RWPE2 (cell line): Measurements from ENCODE around the gene ATP2B3.
A peak's percentile ranks its signal among the peaks of the same experiment; 100 is the strongest.

Experiments
- ATAC-seq: fragments of 200-7000 bp; cut with Tn5 transposase; 3 replicates; pipeline ENCODE4 v1.9.1; 2021; ENCODE audit warnings: low read depth
- DNase-seq: peaks from one replicate; pipeline ENCODE4 v3.0.0-alpha.2; 2020; ENCODE audit warnings: low spot score
- H3K27ac ChIP-seq: fragments of 450-650 bp; 2 replicates; pipeline ENCODE4 v1.5.1; 2017; ENCODE audit warnings: mild to moderate bottlenecking; ENCODE audit not compliant: poor library complexity, severe bottlenecking
- H3K27me3 ChIP-seq: fragments of 250-450 bp; sonication (Bioruptor Pico); 2 replicates; pipeline ENCODE4 v1.5.1; 2021; ENCODE audit warnings: mild to moderate bottlenecking, moderate library complexity; ENCODE audit not compliant: insufficient read depth, poor library complexity, severe bottlenecking
- H3K36me3 ChIP-seq: fragments of 250-450 bp; sonication (Bioruptor Pico); 2 replicates; pipeline ENCODE4 v1.5.1; 2020; ENCODE audit warnings: low read depth, mild to moderate bottlenecking, moderate library complexity
- H3K4me1 ChIP-seq: fragments of 250-450 bp; sonication (Bioruptor Pico); 2 replicates; pipeline ENCODE4 v1.5.1; 2021; ENCODE audit warnings: mild to moderate bottlenecking, moderate library complexity; ENCODE audit not compliant: insufficient read depth, poor library complexity, severe bottlenecking
- H3K4me3 ChIP-seq: fragments of 250-450 bp; sonication (Bioruptor Pico); 2 replicates; pipeline ENCODE4 v1.5.1; 2021; ENCODE audit warnings: mild to moderate bottlenecking, moderate library complexity; ENCODE audit not compliant: severe bottlenecking
- H3K9me3 ChIP-seq: fragments of 250-450 bp; sonication (Bioruptor Pico); 2 replicates; pipeline ENCODE4 v1.5.1; 2021; ENCODE audit warnings: mild to moderate bottlenecking, moderate library complexity; ENCODE audit not compliant: severe bottlenecking
- TF ChIP-seq, protein P1 (sequence below): fragments of 450-650 bp; IDR thresholded peaks from one replicate; pipeline ENCODE4 v1.5.1; 2017; ENCODE audit warnings: mild to moderate bottlenecking, moderate library complexity; ENCODE audit not compliant: poor library complexity, severe bottlenecking

ATP2B3 gene

DNA sequence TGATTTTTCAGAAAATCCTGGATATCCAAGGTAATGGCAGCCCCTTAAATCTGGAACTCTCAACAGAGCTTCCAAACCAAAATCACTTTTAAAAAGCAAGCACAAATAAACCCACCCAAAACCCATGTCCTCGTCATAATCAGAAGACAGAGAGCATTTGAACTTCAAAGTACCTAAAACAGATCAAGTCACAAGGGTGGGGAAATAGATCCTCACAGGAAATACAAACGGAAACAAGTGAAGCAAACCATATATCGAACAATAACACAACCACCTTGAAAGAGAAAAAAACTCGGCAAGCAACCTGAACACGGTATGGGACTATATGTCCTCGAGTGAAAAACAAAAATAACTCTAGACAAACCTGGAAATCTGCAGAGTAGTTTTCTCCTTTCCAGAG, 97.4 kb downstream of the ATP2B3 start:
- Histone ChIP-seq H3K9me3 (no peaks in the 10 kb centered on the region), H3K4me3 (no peak overlapping the region), H3K27me3 (no peaks in the 10 kb centered on the region), H3K27ac (no peak overlapping the region), H3K36me3 (no peaks in the 10 kb centered on the region), H3K4me1 (no peaks in the 10 kb centered on the region)
- ATAC-seq = no peak
- TF ChIP-seq, protein P1, sequence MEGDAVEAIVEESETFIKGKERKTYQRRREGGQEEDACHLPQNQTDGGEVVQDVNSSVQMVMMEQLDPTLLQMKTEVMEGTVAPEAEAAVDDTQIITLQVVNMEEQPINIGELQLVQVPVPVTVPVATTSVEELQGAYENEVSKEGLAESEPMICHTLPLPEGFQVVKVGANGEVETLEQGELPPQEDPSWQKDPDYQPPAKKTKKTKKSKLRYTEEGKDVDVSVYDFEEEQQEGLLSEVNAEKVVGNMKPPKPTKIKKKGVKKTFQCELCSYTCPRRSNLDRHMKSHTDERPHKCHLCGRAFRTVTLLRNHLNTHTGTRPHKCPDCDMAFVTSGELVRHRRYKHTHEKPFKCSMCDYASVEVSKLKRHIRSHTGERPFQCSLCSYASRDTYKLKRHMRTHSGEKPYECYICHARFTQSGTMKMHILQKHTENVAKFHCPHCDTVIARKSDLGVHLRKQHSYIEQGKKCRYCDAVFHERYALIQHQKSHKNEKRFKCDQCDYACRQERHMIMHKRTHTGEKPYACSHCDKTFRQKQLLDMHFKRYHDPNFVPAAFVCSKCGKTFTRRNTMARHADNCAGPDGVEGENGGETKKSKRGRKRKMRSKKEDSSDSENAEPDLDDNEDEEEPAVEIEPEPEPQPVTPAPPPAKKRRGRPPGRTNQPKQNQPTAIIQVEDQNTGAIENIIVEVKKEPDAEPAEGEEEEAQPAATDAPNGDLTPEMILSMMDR = no peak
- no peak for DNase-seq

DNA sequence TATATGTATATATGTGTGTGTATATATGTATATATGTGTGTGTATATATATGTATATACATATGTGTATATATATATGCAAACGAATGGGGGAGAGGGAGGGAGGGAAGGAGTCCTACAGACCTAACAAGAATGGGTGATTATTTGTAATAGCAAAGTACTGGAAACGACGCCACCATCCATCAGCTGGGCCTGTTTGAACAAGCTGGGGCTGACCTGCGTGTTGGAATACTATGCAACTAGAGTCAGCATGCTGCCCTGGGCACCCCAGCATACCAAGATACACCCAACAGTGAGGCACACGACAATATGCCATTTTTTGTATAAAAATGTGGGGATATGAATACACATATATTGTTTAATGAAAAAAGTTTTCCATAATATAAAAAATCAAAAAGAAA, 103.1 kb downstream of the ATP2B3 start:
- no peaks in the 10 kb centered on the region for H3K9me3 ChIP-seq
- no peak overlapping the region for H3K27ac ChIP-seq
- 0 out of 3 replicates have a peak, but pooled peaks have one; percentile 50 for ATAC-seq
- H3K4me3 ChIP-seq = no peak overlapping the region
- H3K4me1 ChIP-seq = no peaks in the 10 kb centered on the region
- TF ChIP-seq, protein P1 = no peak
- DNase-seq = no peak
- no peaks in the 10 kb centered on the region for H3K27me3 ChIP-seq
- no peaks in the 10 kb centered on the region for H3K36me3 ChIP-seq

DNA sequence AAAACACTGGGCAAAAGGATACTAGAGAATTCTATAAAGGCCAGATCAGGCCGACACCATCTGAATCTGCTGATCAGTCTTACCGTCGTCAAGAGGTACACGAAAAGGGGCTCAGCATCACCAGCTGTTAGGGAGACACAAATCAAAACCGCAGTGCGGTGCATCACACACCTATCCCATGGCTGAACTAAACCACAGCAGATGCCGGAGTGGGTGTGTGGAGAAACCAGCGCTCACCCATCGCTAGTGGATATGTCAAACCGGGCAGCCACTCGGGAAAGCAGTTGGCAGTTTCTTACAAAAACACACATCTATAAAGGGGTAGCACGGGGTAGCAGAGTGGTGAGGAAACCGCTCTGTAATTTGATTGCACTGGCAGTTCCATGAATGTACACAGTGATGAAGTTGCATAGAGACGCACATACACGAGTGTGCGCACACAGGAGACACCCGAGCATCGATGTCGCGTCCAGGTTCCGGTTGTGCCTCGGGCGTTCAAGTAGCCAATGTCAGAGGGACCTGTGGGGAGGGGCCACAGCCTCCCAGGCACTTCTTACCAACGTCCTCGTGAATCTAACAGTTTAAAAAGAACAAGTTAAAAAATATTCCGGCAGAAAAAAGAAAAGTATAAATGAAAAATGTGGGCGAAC, 104.6 kb downstream of the ATP2B3 start:
- H3K27me3 ChIP-seq = no peaks in the 10 kb centered on the region
- no peak overlapping the region for H3K27ac ChIP-seq
- TF ChIP-seq, protein P1 = no peak
- no peak overlapping the region for H3K4me3 ChIP-seq
- ATAC-seq (no peak), DNase-seq (no peak)
- H3K9me3 ChIP-seq = no peaks in the 10 kb centered on the region
- H3K36me3 ChIP-seq = no peaks in the 10 kb centered on the region
- H3K4me1 ChIP-seq = no peaks in the 10 kb centered on the region

DNA sequence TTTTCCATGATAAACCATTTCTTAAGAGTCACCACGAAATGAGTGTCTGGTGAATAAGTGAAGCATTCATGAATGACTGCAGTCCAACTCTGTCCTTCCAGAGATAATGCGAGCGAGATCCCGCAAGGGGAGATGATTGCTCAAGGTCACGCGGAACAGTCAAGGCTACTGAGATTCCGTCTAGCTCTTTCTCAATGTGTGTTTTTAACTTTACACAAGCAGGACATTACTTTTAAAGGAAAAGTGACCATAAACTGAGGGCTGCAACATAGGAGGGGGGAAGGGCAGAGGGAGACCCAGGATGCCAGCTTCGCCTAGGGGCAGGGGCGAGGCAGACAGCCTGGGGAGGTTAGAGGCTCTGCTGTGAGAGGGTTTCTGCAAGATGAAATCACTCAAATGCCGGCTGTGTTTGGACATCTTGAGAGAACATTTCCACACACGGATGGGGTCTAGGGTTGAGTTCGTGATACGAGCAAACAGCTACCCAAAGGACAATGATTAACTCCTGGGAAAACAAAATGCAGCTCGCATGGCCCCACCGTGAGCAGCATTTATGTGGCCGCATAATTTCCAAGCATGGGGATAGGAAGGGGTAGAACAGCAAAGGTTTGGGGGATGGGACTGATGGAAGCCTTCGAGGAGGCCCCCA, 105.3 kb downstream of the ATP2B3 start:
- no peak for ATAC-seq
- H3K36me3 ChIP-seq = no peaks in the 10 kb centered on the region
- TF ChIP-seq, protein P1 = no peak
- H3K4me3 ChIP-seq = no peak overlapping the region
- H3K4me1 ChIP-seq = peaks cover 3% of the 10 kb centered on the region
- no peak overlapping the region for H3K27ac ChIP-seq
- no peaks in the 10 kb centered on the region for H3K27me3 ChIP-seq
- H3K9me3 ChIP-seq = no peaks in the 10 kb centered on the region
- no peak for DNase-seq

DNA sequence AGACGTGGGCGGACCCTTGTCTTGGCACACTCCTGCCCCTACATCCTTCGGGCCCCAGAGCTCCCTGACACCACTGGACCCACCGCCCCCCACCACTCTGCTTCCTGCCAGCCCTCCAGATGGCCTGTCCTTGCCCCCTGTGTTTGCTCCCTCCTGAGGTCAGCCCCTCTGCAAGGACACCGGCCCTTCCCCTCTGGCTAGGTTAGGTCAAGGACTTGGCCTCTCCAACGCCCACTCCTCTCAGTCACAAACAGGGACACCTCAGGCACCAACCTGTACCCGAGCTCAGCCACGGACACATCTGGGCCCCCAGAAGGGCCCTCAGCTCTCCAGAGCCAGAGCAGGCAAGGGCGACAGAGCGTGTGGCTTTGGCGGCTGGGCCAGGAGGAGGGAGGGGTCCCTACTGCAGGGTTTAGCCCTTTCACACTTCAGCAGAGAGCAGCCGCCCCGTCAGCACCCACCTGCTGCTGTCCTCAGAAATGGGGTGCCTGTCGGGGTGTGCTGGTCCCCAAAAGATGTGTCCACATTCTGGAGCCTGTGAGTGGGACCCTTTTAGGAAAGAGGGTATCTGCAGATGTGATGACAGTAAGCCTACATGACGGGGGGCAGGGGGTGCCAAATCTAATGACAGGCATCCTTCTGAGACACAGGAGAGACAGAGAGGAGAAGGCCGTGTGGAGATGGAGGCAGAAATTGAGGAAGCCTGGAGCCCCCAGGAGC, 106.0 kb downstream of the ATP2B3 start:
- no peak for DNase-seq
- no peak for ATAC-seq
- H3K27me3 ChIP-seq = no peaks in the 10 kb centered on the region
- H3K27ac ChIP-seq = no peak overlapping the region
- H3K4me1 ChIP-seq = peaks cover 4% of the 10 kb centered on the region
- H3K9me3 ChIP-seq = no peaks in the 10 kb centered on the region
- H3K36me3 ChIP-seq = no peaks in the 10 kb centered on the region
- H3K4me3 ChIP-seq = no peak overlapping the region
- TF ChIP-seq, protein P1 = no peak
